Kidney (tissue), 14 donors: ENCODE measurements around the gene RPA1. TPM values are rescaled to one million over a fixed set of nuclear protein-coding genes. Genes with fewer than 3 reads are reported as not detected.

Source experiments
- DNase-seq, 5 donors: peaks; one replicate each; pipeline ENCODE4 v3.0.0-alpha.2; 2013 to 2020
- FAIRE-seq: peaks from 2 replicates; lab custom pipeline; 2012; peaks lifted over from hg19 to GRCh38; lab: Jason Lieb, UNC
- H3K27ac ChIP-seq, 2 donors: one replicate each; pipeline ENCODE4 v1.7.0; 2013; ENCODE audit warnings: low read depth in 2 of 2, low read length in 2 of 2, inconsistent platforms in 1 of 2
- H3K27me3 ChIP-seq: one replicate; pipeline ENCODE4 v1.7.1; 2013; ENCODE audit warnings: low read length, inconsistent platforms; ENCODE audit not compliant: control insufficient read depth, insufficient read depth
- H3K36me3 ChIP-seq, 3 donors: one replicate each; pipeline versions ENCODE4 v1.7.0 to v1.7.1; 2013; ENCODE audit warnings: low read length in 3 of 3, control low read depth in 1 of 3, inconsistent platforms in 1 of 3; ENCODE audit not compliant: insufficient read depth in 3 of 3, control insufficient read depth in 2 of 3
- H3K4me1 ChIP-seq, 3 donors: one replicate each; pipeline versions ENCODE4 v1.7.0 to v1.7.1; 2013; ENCODE audit warnings: low read length in 3 of 3, inconsistent platforms in 1 of 3, low read depth in 1 of 3; ENCODE audit not compliant: control insufficient read depth in 2 of 3, insufficient read depth in 2 of 3
- H3K4me3 ChIP-seq, 3 donors: one replicate each; pipeline versions ENCODE4 v1.7.0 to v1.8.1; 2013; ENCODE audit warnings: low read length in 3 of 3, control low read depth in 1 of 3, inconsistent platforms in 1 of 3
- H3K9ac ChIP-seq, 3 donors: one replicate each; pipeline versions ENCODE4 v1.7.0 to v1.7.1; 2013; ENCODE audit warnings: low read length in 3 of 3, control low read depth in 1 of 3, inconsistent platforms in 1 of 3
- H3K9me3 ChIP-seq, 3 donors: one replicate each; pipeline versions ENCODE4 v1.7.0 to v1.7.1; 2013; ENCODE audit warnings: low read length in 3 of 3, control low read depth in 1 of 3, inconsistent platforms in 1 of 3; ENCODE audit not compliant: control insufficient read depth in 2 of 3, insufficient read depth in 1 of 3
- CTCF ChIP-seq: IDR thresholded peaks from 3 replicates; pipeline ENCODE4 v1.5.1; 2012; ENCODE audit warnings: mild to moderate bottlenecking, moderate library complexity, borderline replicate concordance; ENCODE audit not compliant: insufficient read depth; ENCODE audit errors: extremely low read depth
- intact Hi-C: fragments of 100-400 bp; cut with DNase I; formaldehyde crosslinking; loops from one replicate; pipeline ENCODE4 v1.11.1; 2022
- polyA plus RNA-seq: library from polyadenylated mRNA; stranded (reverse); fragments of 350-450 nt; fragmentation: Illumina TruSeq; extraction: RNeasy Lipid Tissue Mini Kit (QIAGEN cat#74804); gene quantifications from one replicate; pipeline ENCODE4 v1.2.3, GENCODE V29; 2014; ENCODE audit warnings: low read depth, low replicate concordance; ENCODE audit not compliant: insufficient read depth
- total RNA-seq: library from RNA; stranded (reverse); fragmentation: NEBNext Ultra II Directional; extraction: Animal tissue kit (Norgen Biotek cat#: 25700); gene quantifications from one replicate; pipeline ENCODE4 v1.2.1, GENCODE V29; 2021
- donor health status: control.
- donor health status: control.
- donor health status: control.
- donor health status: control.
- donor health status: control.
- donor health status: DM: yes; HTN: yes; CAD: no.
- donor health status: Normal renal cell carcinoma (clear cell type).

RPA1 gene
- total and polyA plus RNA-seq, 2 donors from 2014 or later, result 26.1 to 89.0 TPM

- TF ChIP-seq CTCF, result no peak
- DNase-seq, result no peak
- Histone ChIP-seq H3K4me3 (no peak overlapping the region), H3K27me3 (no peaks in the 10 kb centered on the region), H3K9ac (no peak overlapping the region), H3K9me3 (no peaks in the 10 kb centered on the region), H3K36me3 (peaks cover 4 to 52% (median 34%) of the 10 kb centered on the region in 3 donors), H3K4me1 (no peaks in the 10 kb centered on the region), H3K27ac (no peak overlapping the region)
- intact Hi-C loops, result no loop called here
- no peak for FAIRE-seq
Observed at GRCh38 chr17:1875597-1875996, 45.8 kb downstream of the RPA1 start.

GRCh38 chr17:1878419-1879121 lies 48.8 kb downstream of the RPA1 start:
- no peak overlapping the region for H3K27ac ChIP-seq
- H3K9ac ChIP-seq, result no peak overlapping the region
- H3K36me3 ChIP-seq, result peaks cover 4 to 53% (median 40%) of the 10 kb centered on the region in 3 donors
- no peak overlapping the region for H3K4me3 ChIP-seq
- TF ChIP-seq CTCF, result no peak
- DNase-seq, result no peak
- no peaks in the 10 kb centered on the region for H3K4me1 ChIP-seq
- H3K9me3 ChIP-seq, result no peaks in the 10 kb centered on the region
- intact Hi-C loops, result no loop called here
- FAIRE-seq, result no peak
- H3K27me3 ChIP-seq, result no peaks in the 10 kb centered on the region

GRCh38 chr17:1880851-1881630 lies 51.2 kb downstream of the RPA1 start:
- no peak for TF ChIP-seq CTCF
- Histone ChIP-seq H3K4me3 (no peak overlapping the region), H3K36me3 (peaks cover 11 to 65% (median 44%) of the 10 kb centered on the region in 3 donors), H3K9ac (no peak overlapping the region), H3K9me3 (peaks cover 0 to 4% (median 0%) of the 10 kb centered on the region in 3 donors), H3K27me3 (no peaks in the 10 kb centered on the region), H3K4me1 (no peaks in the 10 kb centered on the region), H3K27ac (no peak overlapping the region)
- intact Hi-C loops, result no loop called here
- FAIRE-seq (no peak), DNase-seq (no peak)
